Glutamatergic neuron (in vitro differentiated cells): ENCODE results near the gene OR10H5. TPM values are rescaled to one million over a fixed set of nuclear protein-coding genes. Genes with fewer than 3 reads are reported as not detected.
"Not testable (repeated sequence)": the region's sequence is repeated elsewhere in the genome, so short reads cannot be mapped to it uniquely, and the experiment has no call there.

ENCODE experiments used
- DNase-seq: peaks from one replicate; pipeline ENCODE4 v3.0.0; 2022
- H3K27ac Mint-ChIP-seq: one replicate; pipeline ENCODE4 v1.8.0; 2020; ENCODE audit warnings: mild to moderate bottlenecking, mixed read lengths, inconsistent platforms; ENCODE audit not compliant: unreplicated experiment
- H3K27me3 Mint-ChIP-seq: one replicate; pipeline ENCODE4 v1.8.0; 2020; ENCODE audit warnings: mild to moderate bottlenecking, moderate library complexity, mixed read lengths, inconsistent platforms; ENCODE audit not compliant: unreplicated experiment
- H3K36me3 Mint-ChIP-seq: one replicate; pipeline ENCODE4 v1.8.0; 2020; ENCODE audit warnings: mild to moderate bottlenecking, mixed read lengths, inconsistent platforms; ENCODE audit not compliant: unreplicated experiment
- H3K4me1 Mint-ChIP-seq: one replicate; pipeline ENCODE4 v1.8.0; 2020; ENCODE audit warnings: mild to moderate bottlenecking, low read depth, mixed read lengths, inconsistent platforms; ENCODE audit not compliant: unreplicated experiment
- H3K4me3 Mint-ChIP-seq: one replicate; pipeline ENCODE4 v1.8.0; 2020; ENCODE audit warnings: mild to moderate bottlenecking, mixed read lengths, inconsistent platforms; ENCODE audit not compliant: unreplicated experiment
- H3K9me3 Mint-ChIP-seq: one replicate; pipeline ENCODE4 v1.8.0; 2020; ENCODE audit warnings: mild to moderate bottlenecking, moderate library complexity, mixed read lengths, inconsistent platforms; ENCODE audit not compliant: unreplicated experiment
- total RNA-seq: library from RNA; stranded (reverse); fragmentation: NEBNext Ultra II Directional; extraction: Animal tissue kit (Norgen Biotek cat#: 25700); gene quantifications from one replicate; pipeline ENCODE4 v1.2.1, GENCODE V29; 2021; ENCODE audit not compliant: unreplicated experiment
- TF ChIP-seq, protein P1 (sequence below): fragments of 200-600 bp; sonication (generic); IDR thresholded peaks from one replicate; pipeline ENCODE4 v1.5.0; 2021; ENCODE audit not compliant: partially characterized antibody, unreplicated experiment

Gene OR10H5
- total RNA-seq, 1 donor from 2014 or later = not detected

DNA sequence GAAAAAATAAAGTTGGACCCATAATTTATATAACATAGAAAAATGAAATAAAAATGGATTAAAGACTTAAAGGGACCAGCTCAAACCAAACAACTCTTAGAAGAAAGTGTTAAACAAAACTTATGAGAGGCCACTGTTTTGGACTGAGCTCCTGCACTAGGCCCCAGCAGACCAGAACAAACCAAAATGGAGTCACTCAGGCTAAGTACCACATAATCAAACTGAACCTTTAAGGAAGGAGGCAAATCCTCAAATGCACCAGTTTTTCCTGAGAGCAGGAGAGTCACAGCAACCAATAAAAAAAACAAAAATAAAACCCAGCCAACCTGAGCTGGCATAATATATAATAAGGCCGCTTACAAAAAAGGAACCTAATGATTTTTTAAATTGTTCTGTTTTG, 38.3 kb downstream of the OR10H5 start:
- no peaks in the 10 kb centered on the region for H3K4me1 Mint-ChIP-seq
- no peak overlapping the region for H3K4me3 Mint-ChIP-seq
- peaks cover 3% of the 10 kb centered on the region for H3K9me3 Mint-ChIP-seq
- H3K27ac Mint-ChIP-seq = no peak overlapping the region
- peaks cover 8% of the 10 kb centered on the region for H3K36me3 Mint-ChIP-seq
- no peak for DNase-seq
- TF ChIP-seq, protein P1, sequence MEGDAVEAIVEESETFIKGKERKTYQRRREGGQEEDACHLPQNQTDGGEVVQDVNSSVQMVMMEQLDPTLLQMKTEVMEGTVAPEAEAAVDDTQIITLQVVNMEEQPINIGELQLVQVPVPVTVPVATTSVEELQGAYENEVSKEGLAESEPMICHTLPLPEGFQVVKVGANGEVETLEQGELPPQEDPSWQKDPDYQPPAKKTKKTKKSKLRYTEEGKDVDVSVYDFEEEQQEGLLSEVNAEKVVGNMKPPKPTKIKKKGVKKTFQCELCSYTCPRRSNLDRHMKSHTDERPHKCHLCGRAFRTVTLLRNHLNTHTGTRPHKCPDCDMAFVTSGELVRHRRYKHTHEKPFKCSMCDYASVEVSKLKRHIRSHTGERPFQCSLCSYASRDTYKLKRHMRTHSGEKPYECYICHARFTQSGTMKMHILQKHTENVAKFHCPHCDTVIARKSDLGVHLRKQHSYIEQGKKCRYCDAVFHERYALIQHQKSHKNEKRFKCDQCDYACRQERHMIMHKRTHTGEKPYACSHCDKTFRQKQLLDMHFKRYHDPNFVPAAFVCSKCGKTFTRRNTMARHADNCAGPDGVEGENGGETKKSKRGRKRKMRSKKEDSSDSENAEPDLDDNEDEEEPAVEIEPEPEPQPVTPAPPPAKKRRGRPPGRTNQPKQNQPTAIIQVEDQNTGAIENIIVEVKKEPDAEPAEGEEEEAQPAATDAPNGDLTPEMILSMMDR = no peak
- H3K27me3 Mint-ChIP-seq = peaks cover 4% of the 10 kb centered on the region

DNA sequence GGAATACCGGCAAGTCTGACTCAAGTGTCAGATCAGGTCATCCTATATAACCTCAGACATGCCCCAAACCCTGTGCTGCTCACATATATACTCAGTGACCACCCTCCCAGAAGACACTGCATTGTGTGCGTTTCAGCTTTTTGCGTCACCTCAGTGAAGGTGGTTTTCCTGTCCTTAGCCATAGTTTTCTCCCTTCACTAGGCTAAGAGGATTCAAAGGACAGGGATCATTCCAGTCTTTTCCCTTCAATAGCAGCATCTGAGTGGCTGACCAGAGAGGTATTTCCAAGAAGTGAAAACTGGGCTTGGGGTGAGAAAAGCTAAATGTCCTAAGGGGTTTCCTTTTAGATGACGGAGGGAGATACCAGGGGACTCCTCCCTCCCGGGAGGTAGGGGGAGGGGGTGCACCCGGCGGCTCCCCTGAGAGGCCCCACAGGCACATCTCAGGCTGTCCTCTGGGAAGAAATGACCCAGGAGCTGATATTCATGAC, 40.7 kb downstream of the OR10H5 start:
- H3K9me3 Mint-ChIP-seq = peaks cover 3% of the 10 kb centered on the region
- DNase-seq = no peak
- peaks cover 4% of the 10 kb centered on the region for H3K27me3 Mint-ChIP-seq
- TF ChIP-seq, protein P1 = no peak
- H3K36me3 Mint-ChIP-seq = peaks cover 8% of the 10 kb centered on the region
- no peak overlapping the region for H3K27ac Mint-ChIP-seq
- no peak overlapping the region for H3K4me3 Mint-ChIP-seq
- H3K4me1 Mint-ChIP-seq = no peaks in the 10 kb centered on the region

DNA sequence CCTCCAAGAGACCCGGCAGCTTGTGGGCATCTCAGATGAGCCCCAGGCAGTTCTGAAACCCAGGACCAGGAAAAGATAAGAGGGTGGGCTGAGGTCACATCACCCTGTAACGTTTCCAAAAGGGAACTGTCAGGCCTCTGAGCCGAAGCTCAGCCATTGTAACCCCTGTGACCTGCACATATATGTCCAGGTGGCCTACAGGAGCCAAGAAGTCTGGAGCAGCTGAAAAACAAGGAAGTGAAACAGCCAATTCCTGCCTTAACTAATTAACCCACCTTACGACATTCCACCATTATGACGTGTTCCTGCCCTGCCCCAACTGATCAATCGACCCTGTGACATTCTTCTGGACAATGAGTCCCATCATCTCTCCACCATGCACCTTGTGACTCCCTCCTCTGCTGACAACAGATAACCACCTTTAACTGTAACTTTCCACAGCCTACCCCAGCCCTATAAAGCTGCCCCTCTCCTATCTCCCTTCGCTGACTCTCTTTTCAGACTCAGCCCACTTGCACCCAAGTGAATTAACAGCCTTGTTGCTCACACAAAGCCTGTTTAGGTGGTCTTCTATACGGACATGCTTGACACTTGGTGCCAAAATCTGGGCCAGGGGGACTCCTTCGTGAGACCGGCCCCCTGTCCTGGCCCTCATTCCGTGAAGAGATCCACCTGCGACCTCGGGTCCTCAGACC, 41.3 kb downstream of the OR10H5 start:
- H3K4me1 Mint-ChIP-seq, DNase-seq, H3K4me3 Mint-ChIP-seq, H3K36me3 Mint-ChIP-seq, H3K27ac Mint-ChIP-seq, H3K27me3 Mint-ChIP-seq, H3K9me3 Mint-ChIP-seq: not testable (repeated sequence)

DNA sequence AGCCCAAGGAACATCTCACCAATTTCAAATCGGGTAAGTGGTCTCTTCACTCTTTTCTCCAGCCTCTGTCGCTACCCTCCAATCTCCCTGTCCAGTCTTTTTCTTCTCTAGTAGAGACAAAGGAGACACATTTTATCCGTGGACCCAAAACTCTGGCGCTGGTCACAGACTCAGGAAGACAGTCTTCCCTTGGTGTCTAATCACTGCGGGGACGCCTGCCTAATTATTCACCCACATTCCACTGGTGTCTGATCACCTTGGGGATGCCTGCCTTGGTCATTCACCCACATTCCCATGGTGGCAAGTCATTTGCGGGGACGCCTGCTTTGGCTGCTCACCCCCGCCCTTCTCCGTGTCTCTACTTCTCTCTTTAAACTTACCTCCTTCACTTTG, 41.8 kb downstream of the OR10H5 start:
- DNase-seq = no peak
- Mint-ChIP-seq H3K36me3 (peaks cover 8% of the 10 kb centered on the region), H3K9me3 (peaks cover 3% of the 10 kb centered on the region), H3K4me3 (no peak overlapping the region), H3K27me3 (peaks cover 4% of the 10 kb centered on the region), H3K27ac (no peak overlapping the region), H3K4me1 (no peaks in the 10 kb centered on the region)
- TF ChIP-seq, protein P1 = no peak

DNA sequence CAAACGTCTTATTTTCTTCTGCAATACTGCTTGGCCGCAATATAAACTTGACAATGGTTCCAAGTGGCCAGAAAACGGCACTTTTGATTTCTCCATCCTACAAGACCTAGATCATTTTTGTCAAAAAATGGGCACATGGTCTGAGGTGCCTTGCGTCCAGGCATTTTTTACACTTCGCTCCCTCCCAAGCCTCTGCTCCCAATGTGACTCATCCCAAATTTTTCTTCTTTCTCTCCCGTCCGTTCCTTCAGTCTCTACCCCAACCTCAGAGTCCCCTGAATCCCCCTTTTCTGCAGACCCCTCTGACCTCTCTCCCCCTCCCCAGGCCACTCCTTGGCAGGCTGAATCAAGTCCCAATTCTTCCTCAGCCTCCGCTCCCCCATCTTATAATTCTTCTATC, 42.3 kb downstream of the OR10H5 start:
- H3K27ac Mint-ChIP-seq = no peak overlapping the region
- H3K27me3 Mint-ChIP-seq = peaks cover 4% of the 10 kb centered on the region
- TF ChIP-seq, protein P1 = no peak
- DNase-seq = no peak
- no peak overlapping the region for H3K4me3 Mint-ChIP-seq
- no peaks in the 10 kb centered on the region for H3K4me1 Mint-ChIP-seq
- H3K36me3 Mint-ChIP-seq = peaks cover 8% of the 10 kb centered on the region
- H3K9me3 Mint-ChIP-seq = peaks cover 3% of the 10 kb centered on the region
